Gastroesophageal sphincter (tissue), 3 donors: ENCODE data around the gene TRIM23.

Source experiments
- EP300 ChIP-seq: sonication (generic); formaldehyde crosslinking; IDR thresholded peaks from one replicate; pipeline ENCODE4 v1.6.1; 2017; ENCODE audit warnings: antibody characterized with exemption, mild to moderate bottlenecking
- POLR2A ChIP-seq, 2 donors: fragments of 450-650 bp; IDR thresholded peaks; one replicate each; pipeline ENCODE4 v1.6.1; 2017; ENCODE audit warnings: antibody characterized with exemption in 2 of 2, mild to moderate bottlenecking in 2 of 2, moderate library complexity in 1 of 2
- POLR2AphosphoS5 ChIP-seq: sonication (generic); formaldehyde crosslinking; IDR thresholded peaks from one replicate; pipeline ENCODE4 v1.6.1; 2017; ENCODE audit warnings: antibody characterized with exemption
- TF ChIP-seq, protein P1 (sequence below), 4 experiments: fragments of 200-600 bp in 2 of 4; fragments of 450-650 bp in 2 of 4; sonication (generic) in 1 of 4; IDR thresholded peaks; one replicate each; pipeline ENCODE4 v1.5.1; 2017 to 2019; ENCODE audit warnings: antibody characterized with exemption in 4 of 4, mild to moderate bottlenecking in 2 of 4, moderate library complexity in 2 of 4

DNA sequence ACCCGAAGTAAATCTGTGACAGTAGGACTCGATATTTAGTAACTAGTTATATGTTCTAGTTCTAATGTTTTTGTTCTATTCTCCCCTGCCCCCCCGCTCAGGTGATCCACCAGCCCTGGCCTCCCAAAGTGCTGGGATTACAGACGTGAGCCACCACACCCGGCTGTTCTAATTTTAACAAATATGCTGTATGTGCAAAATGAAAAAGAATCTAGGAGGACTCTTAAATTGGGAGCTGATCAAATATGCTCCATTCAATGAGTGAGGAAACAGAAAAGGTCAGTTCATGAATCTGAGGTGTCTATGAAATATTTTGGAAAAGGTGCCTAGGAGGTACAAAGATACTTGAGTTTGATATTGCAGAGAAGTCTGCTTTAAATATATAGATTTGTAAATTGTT, 78.0 kb downstream of the TRIM23 start:
- TF ChIP-seq, protein P1, sequence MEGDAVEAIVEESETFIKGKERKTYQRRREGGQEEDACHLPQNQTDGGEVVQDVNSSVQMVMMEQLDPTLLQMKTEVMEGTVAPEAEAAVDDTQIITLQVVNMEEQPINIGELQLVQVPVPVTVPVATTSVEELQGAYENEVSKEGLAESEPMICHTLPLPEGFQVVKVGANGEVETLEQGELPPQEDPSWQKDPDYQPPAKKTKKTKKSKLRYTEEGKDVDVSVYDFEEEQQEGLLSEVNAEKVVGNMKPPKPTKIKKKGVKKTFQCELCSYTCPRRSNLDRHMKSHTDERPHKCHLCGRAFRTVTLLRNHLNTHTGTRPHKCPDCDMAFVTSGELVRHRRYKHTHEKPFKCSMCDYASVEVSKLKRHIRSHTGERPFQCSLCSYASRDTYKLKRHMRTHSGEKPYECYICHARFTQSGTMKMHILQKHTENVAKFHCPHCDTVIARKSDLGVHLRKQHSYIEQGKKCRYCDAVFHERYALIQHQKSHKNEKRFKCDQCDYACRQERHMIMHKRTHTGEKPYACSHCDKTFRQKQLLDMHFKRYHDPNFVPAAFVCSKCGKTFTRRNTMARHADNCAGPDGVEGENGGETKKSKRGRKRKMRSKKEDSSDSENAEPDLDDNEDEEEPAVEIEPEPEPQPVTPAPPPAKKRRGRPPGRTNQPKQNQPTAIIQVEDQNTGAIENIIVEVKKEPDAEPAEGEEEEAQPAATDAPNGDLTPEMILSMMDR (IDR thresholded peaks at IDR 0.05) = no peak
- TF ChIP-seq POLR2AphosphoS5 (no peak), POLR2A (IDR thresholded peaks at IDR 0.05) (no peak), EP300 (no peak)
